ENCODE measurements around the gene AKAP9. TPM values are rescaled to one million over a fixed set of nuclear protein-coding genes. Genes with fewer than 3 reads are reported as not detected.
"Not testable (repeated sequence)": the region's sequence is repeated elsewhere in the genome, so short reads cannot be mapped to it uniquely, and the experiment has no call there.

Gene AKAP9
- total RNA-seq, 2 experiments from 2014 or later = 25.3 to 25.4 TPM

- no peak for DNase-seq
- POLR2A ChIA-PET = interaction anchor here (0.6 kb wide), 1 partner anchor 190 kb away, joined by 3 read pairs; no protein-coding TSS in a partner anchor
- H3K36me3 Mint-ChIP-seq (ENCODE audit: low read depth) = peaks cover 25% of the 10 kb centered on the region
- CTCF ChIA-PET = interaction anchor here (0.8 kb wide), 1 partner anchor 742 kb away, joined by 3 read pairs; no protein-coding TSS in a partner anchor
- no peak overlapping the region for H3K4me3 Mint-ChIP-seq
- no peaks in the 10 kb centered on the region for H3K9me3 Mint-ChIP-seq (ENCODE audit: low read depth)
- no peak overlapping the region for H3K27ac Mint-ChIP-seq
- no peaks in the 10 kb centered on the region for H3K27me3 Mint-ChIP-seq
- H3K4me1 Mint-ChIP-seq = no peaks in the 10 kb centered on the region
- no peak for ATAC-seq
- intact Hi-C loops (cut with DNase I, micrococcal nuclease) = no loop called here
Measured at GRCh38 chr7:92064438-92065029, 123.9 kb downstream of the AKAP9 start.

- no peaks in the 10 kb centered on the region for H3K27me3 Mint-ChIP-seq
- H3K4me1 Mint-ChIP-seq = peaks cover 7% of the 10 kb centered on the region
- H3K4me3 Mint-ChIP-seq = no peak overlapping the region
- H3K27ac Mint-ChIP-seq = no peak overlapping the region
- no peaks in the 10 kb centered on the region for H3K9me3 Mint-ChIP-seq (ENCODE audit: low read depth)
- POLR2A ChIA-PET = no interaction called here
- CTCF ChIA-PET = interaction anchor here (0.7 to 1.2 kb wide), 3 partner anchors 37 to 377 kb away, joined by 3 to 4 read pairs (median 4); partner anchors contain the start of gene GATAD1
- DNase-seq (no peak), ATAC-seq (no peak)
- peaks cover 28% of the 10 kb centered on the region for H3K36me3 Mint-ChIP-seq (ENCODE audit: low read depth)
- intact Hi-C loops (cut with DNase I, micrococcal nuclease) = no loop called here
Measured at GRCh38 chr7:92071032-92071431, 130.4 kb downstream of the AKAP9 start.

- no peaks in the 10 kb centered on the region for H3K27me3 Mint-ChIP-seq
- H3K4me1 Mint-ChIP-seq = peaks cover 9% of the 10 kb centered on the region
- POLR2A ChIA-PET = no interaction called here
- intact Hi-C loops (cut with DNase I, micrococcal nuclease) = no loop called here
- CTCF ChIA-PET = interaction anchor here (0.6 to 1.1 kb wide), 3 partner anchors 13 to 329 kb away, joined by 3 read pairs; no protein-coding TSS in a partner anchor
- DNase-seq (no peak), ATAC-seq (no peak)
- H3K9me3 Mint-ChIP-seq (ENCODE audit: low read depth) = no peaks in the 10 kb centered on the region
- no peak overlapping the region for H3K27ac Mint-ChIP-seq
- H3K4me3 Mint-ChIP-seq = no peak overlapping the region
- H3K36me3 Mint-ChIP-seq (ENCODE audit: low read depth) = peaks cover 25% of the 10 kb centered on the region
Measured at GRCh38 chr7:92072121-92072520, 131.5 kb downstream of the AKAP9 start.

- CTCF ChIA-PET = interaction anchor here (1.0 to 1.1 kb wide), 2 partner anchors 14 to 193 kb away, joined by 3 read pairs; no protein-coding TSS in a partner anchor
Measured at GRCh38 chr7:92072708-92073107, 132.0 kb downstream of the AKAP9 start.

GRCh38 chr7:92075455-92076158 lies 134.9 kb downstream of the AKAP9 start:
- DNase-seq = no peak
- ATAC-seq = peak; percentile 98
- POLR2A ChIA-PET = no interaction called here
- Mint-ChIP-seq H3K36me3 (ENCODE audit: low read depth) (peaks cover 22% of the 10 kb centered on the region), H3K9me3 (ENCODE audit: low read depth) (no peaks in the 10 kb centered on the region), H3K4me3 (no peak overlapping the region), H3K27ac (no peak overlapping the region), H3K4me1 (peaks cover 9% of the 10 kb centered on the region), H3K27me3 (no peaks in the 10 kb centered on the region)
- intact Hi-C loops (cut with DNase I, micrococcal nuclease) = no loop called here
- CTCF ChIA-PET = interaction anchor here (0.8 kb wide), 1 partner anchor 386 kb away, joined by 3 read pairs; no protein-coding TSS in a partner anchor

More at GRCh38 chr7:92072708-92073107, 132.0 kb downstream of the AKAP9 start:
- Mint-ChIP-seq H3K27me3 (no peaks in the 10 kb centered on the region), H3K9me3 (ENCODE audit: low read depth) (no peaks in the 10 kb centered on the region), H3K4me3 (no peak overlapping the region), H3K4me1 (peaks cover 9% of the 10 kb centered on the region), H3K27ac (no peak overlapping the region), H3K36me3 (ENCODE audit: low read depth) (peaks cover 26% of the 10 kb centered on the region)
- intact Hi-C loops (cut with DNase I, micrococcal nuclease) = no loop called here
- DNase-seq = no peak
- no peak for ATAC-seq
- POLR2A ChIA-PET = no interaction called here

- peaks cover 9% of the 10 kb centered on the region for H3K4me1 Mint-ChIP-seq
- no peak overlapping the region for H3K27ac Mint-ChIP-seq
- no peaks in the 10 kb centered on the region for H3K9me3 Mint-ChIP-seq (ENCODE audit: low read depth)
- H3K27me3 Mint-ChIP-seq = no peaks in the 10 kb centered on the region
- no peak overlapping the region for H3K4me3 Mint-ChIP-seq
- peaks cover 22% of the 10 kb centered on the region for H3K36me3 Mint-ChIP-seq (ENCODE audit: low read depth)
- ATAC-seq = no peak
- ChIA-PET POLR2A (no interaction called here), CTCF (no interaction called here)
- no peak for DNase-seq
- intact Hi-C loops (cut with DNase I, micrococcal nuclease) = no loop called here
Measured at GRCh38 chr7:92076509-92076908, 135.8 kb downstream of the AKAP9 start.

- DNase-seq; POLR2A ChIA-PET; H3K4me3 Mint-ChIP-seq; H3K27me3 Mint-ChIP-seq; ATAC-seq; H3K9me3 Mint-ChIP-seq (ENCODE audit: low read depth); H3K27ac Mint-ChIP-seq; H3K4me1 Mint-ChIP-seq; CTCF ChIA-PET: not testable (repeated sequence)
- peaks cover 50% of the 10 kb centered on the region for H3K36me3 Mint-ChIP-seq (ENCODE audit: low read depth)
- intact Hi-C loops (cut with DNase I, micrococcal nuclease) = loop anchor here in 1 of 2 experiments (5.0 kb wide), 1 partner anchor 363 kb away; the partner anchor contains the start of gene GATAD1
Measured at GRCh38 chr7:92083922-92084321, 143.3 kb downstream of the AKAP9 start.

GRCh38 chr7:92088266-92088665 lies 147.6 kb downstream of the AKAP9 start:
- no peaks in the 10 kb centered on the region for H3K9me3 Mint-ChIP-seq (ENCODE audit: low read depth)
- ATAC-seq = no peak
- DNase-seq = no peak
- H3K4me3 Mint-ChIP-seq = no peak overlapping the region
- no peaks in the 10 kb centered on the region for H3K4me1 Mint-ChIP-seq
- intact Hi-C loops (cut with DNase I, micrococcal nuclease) = no loop called here
- ChIA-PET CTCF (no interaction called here), POLR2A (no interaction called here)
- peaks cover 51% of the 10 kb centered on the region for H3K36me3 Mint-ChIP-seq (ENCODE audit: low read depth)
- H3K27me3 Mint-ChIP-seq = no peaks in the 10 kb centered on the region
- H3K27ac Mint-ChIP-seq = no peak overlapping the region

- DNase-seq = no peak
- Mint-ChIP-seq H3K4me1 (no peaks in the 10 kb centered on the region), H3K36me3 (ENCODE audit: low read depth) (peaks cover 35% of the 10 kb centered on the region), H3K4me3 (no peak overlapping the region), H3K9me3 (ENCODE audit: low read depth) (no peaks in the 10 kb centered on the region), H3K27ac (no peak overlapping the region), H3K27me3 (no peaks in the 10 kb centered on the region)
- intact Hi-C loops (cut with DNase I, micrococcal nuclease) = no loop called here
- ChIA-PET CTCF (interaction anchor here (0.6 to 1.3 kb wide), 2 partner anchors 41 to 375 kb away, joined by 3 read pairs; no protein-coding TSS in a partner anchor), POLR2A (no interaction called here)
- no peak for ATAC-seq
Measured at GRCh38 chr7:92092210-92092609, 151.5 kb downstream of the AKAP9 start.

- intact Hi-C loops (cut with DNase I, micrococcal nuclease) = no loop called here
- CTCF ChIA-PET = no interaction called here
- POLR2A ChIA-PET = no interaction called here
- Mint-ChIP-seq H3K27me3 (no peaks in the 10 kb centered on the region), H3K4me1 (no peaks in the 10 kb centered on the region), H3K4me3 (no peak overlapping the region), H3K36me3 (ENCODE audit: low read depth) (peaks cover 33% of the 10 kb centered on the region), H3K9me3 (ENCODE audit: low read depth) (no peaks in the 10 kb centered on the region), H3K27ac (no peak overlapping the region)
- ATAC-seq (no peak), DNase-seq (no peak)
Measured at GRCh38 chr7:92095380-92095779, 154.7 kb downstream of the AKAP9 start.

- no peaks in the 10 kb centered on the region for H3K9me3 Mint-ChIP-seq (ENCODE audit: low read depth)
- peaks cover 35% of the 10 kb centered on the region for H3K36me3 Mint-ChIP-seq (ENCODE audit: low read depth)
- no peaks in the 10 kb centered on the region for H3K4me1 Mint-ChIP-seq
- no peaks in the 10 kb centered on the region for H3K27me3 Mint-ChIP-seq
- intact Hi-C loops (cut with DNase I, micrococcal nuclease) = no loop called here
- CTCF ChIA-PET = no interaction called here
- H3K4me3 Mint-ChIP-seq = no peak overlapping the region
- ATAC-seq (no peak), DNase-seq (no peak)
- POLR2A ChIA-PET = no interaction called here
- no peak overlapping the region for H3K27ac Mint-ChIP-seq
Measured at GRCh38 chr7:92100534-92100933, 159.9 kb downstream of the AKAP9 start.

- intact Hi-C loops (cut with DNase I, micrococcal nuclease); H3K27me3 Mint-ChIP-seq; ATAC-seq; DNase-seq; H3K27ac Mint-ChIP-seq; H3K9me3 Mint-ChIP-seq (ENCODE audit: low read depth); POLR2A ChIA-PET; H3K4me3 Mint-ChIP-seq; H3K4me1 Mint-ChIP-seq: not testable (repeated sequence)
- CTCF ChIA-PET = interaction anchor here (0.6 kb wide), 1 partner anchor 25 kb away, joined by 3 read pairs; no protein-coding TSS in a partner anchor
- H3K36me3 Mint-ChIP-seq (ENCODE audit: low read depth) = peaks cover 33% of the 10 kb centered on the region
Measured at GRCh38 chr7:92102862-92103261, 162.2 kb downstream of the AKAP9 start.

Measured in activated CD4-positive, alpha-beta T cell treated with anti-CD3 and anti-CD28 coated beads for 36 hours (primary cell).